GM19468 (cell line): ENCODE results near the gene ACER2.

Experiments
- ATAC-seq: cut with Tn5 transposase; IDR thresholded peaks from one replicate; pipeline ENCODE4 v1.9.1; 2021; ENCODE audit warnings: mild to moderate bottlenecking, moderate library complexity, moderate number of reproducible peaks; ENCODE audit not compliant: unreplicated experiment; ENCODE audit errors: extremely low read depth

ACER2 gene

DNA sequence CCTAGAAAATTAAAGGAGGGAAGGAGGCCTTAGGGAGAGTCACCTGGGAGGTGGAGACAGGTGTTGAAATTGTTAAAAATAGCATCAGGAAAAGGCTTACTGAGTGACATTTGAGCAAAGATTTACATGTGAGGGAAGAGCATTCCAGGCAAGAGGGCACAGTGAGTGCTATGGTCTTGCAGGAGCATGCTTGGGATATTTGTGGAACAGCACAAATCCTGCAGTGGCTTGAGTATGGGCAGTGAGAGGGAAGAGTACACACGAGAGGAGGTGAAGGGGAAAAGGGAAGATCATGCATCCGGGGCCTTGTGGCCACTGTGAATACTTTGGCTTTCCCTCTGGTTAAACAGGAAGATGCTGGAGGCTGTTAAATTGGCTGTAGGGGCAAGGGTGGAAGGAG is 36.6 kb downstream of the ACER2 start:
- no peak for ATAC-seq

DNA sequence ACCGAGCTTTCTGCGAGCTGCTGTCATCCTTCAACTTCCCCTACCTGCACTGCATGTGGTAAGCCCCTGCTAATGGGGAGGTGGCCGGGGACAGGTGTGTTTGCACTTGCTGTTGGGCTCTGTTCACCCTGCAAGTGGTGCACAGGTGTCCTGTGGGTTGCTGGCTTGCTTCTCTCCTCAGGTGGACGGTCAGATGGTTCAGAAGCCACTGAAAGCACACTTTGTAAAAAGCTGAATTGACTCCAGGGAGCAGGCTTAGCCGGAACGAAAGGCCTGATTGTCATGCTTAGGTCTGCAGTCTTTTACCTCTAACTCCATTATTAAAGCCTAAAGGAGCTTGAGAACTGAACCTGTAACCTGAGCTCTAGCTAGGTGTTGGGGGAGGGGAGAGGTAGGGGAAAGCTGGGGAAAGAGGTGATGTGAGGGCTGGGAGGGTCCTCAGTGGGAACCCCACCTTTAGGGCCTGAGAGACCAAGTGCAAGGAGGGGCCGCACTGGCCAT is 37.6 kb downstream of the ACER2 start:
- ATAC-seq: no peak

DNA sequence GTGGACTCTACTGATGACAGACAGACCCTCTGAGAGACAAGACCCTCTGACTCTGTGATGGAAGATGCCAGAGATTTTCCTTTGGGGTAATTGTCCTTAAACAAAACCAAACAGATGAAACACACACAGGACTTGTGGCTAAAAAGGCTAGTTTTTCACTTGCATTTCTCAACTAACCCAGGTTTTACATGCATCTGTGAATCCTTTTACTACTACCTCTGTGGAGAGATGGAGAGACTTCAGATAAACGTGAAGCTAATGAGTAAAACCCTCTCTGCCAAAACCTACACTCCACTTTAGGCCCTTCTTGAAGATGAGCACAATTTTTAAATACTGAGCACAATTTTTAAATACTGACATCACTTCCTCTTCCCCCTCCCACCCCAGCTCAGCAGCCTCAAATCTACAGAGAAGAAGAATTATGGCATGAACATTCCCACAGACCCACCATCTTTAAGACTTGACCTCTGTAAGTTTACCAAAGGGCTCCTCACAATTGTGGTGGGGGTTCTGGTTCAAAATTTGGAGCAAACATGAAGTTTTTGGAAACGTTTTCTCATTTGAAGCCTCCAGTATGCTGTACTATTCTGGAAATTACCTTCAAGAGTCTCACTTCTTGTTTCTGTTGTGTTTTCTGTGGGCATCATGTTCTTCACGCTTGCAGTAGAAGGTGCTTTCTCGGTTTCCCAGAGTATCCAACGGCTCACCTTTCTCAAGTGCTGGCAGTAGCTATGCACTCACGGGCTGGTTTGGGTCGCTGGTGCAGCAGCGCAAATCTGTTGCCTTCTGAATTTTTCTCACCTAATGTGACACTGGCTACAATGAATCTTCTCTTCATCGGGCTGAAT is 42.7 kb downstream of the ACER2 start:
- peak; percentile 93 for ATAC-seq

DNA sequence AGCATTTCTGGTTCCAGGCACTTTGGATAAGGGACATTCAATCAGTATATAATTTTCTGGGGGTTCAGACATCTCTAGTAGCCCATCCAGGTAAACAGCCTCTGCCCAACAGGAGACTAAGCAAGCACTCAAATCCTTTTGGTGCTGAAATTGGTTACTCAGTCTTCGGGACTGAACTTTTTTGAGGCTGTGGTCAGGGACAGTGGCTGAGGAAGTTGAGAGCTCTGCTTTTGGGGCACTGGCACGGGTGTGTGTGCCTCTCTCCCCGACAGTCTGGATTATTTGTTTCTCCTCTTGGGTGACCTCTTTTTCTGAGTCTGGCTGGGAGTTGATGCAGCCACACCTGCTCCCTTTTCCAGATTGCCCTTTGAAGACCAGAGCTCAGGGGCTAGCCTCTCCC is 47.6 kb downstream of the ACER2 start:
- ATAC-seq: no peak

DNA sequence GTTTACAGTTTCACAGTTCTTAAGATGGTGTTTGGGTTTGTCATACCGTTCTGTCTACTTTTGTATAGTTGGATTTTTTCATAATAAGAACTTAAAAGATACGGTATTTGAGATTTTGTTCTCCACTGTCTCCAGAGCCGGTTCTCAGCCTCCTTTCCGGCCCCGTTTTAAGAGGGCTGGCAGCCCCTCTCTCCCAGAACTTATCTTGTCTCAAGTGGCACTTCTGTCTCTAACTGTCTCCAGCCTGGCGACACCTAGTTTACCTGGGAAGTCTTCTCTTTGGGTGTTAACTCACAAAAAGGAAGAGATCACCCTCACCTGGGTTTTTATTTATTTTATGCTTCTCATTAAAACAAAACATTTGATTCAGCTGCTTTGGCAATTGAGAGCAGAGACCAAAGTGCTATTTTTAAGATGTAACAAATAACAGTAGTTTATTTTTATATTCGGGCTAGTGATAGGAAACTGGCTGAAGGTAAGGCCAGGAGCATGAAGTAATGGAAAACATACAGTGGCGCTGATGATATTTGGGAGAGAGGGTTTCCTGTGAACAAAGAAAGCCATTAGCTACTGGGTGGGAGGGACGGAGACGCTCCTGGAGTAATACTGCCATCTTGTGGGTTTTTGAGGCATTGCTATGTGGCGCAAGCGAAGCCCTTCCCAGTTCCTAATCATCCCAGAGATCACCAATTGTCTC is 48.3 kb downstream of the ACER2 start:
- ATAC-seq: peak; percentile 74

DNA sequence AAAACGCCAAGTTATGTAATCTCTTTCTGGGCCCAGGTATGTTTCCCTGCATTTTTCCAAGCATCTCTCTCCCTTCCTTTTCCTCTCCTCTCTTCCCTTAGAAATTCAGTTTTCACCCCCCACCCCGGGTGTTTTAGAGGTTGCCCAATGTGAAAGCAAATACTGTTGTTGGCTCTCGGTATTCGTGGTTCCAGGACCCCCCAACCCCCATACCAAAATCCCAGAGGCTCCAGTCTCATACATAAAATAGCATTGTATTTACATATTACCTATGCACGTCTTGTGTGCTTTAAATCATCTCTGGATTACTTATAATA is 48.8 kb downstream of the ACER2 start:
- ATAC-seq: no peak

DNA sequence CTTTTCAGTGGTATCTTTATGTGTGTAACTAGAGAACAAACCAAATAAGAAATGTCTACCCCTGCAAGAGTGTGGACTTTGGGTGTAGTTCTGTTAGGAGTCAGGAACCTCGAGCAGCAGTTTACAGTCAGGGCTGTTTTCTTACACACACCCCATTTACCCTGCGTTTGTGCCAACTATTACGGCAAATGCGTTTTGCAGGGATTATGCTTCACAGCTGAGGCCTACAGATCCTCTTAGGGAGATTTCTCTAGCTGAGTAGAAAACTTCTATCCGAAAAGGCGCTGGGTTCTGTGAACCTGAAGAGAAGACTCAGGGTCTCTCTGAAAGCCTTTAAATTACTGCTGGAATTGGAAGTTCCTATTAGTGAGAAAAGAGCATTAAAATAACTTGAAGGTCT is 51.4 kb downstream of the ACER2 start:
- no peak for ATAC-seq

DNA sequence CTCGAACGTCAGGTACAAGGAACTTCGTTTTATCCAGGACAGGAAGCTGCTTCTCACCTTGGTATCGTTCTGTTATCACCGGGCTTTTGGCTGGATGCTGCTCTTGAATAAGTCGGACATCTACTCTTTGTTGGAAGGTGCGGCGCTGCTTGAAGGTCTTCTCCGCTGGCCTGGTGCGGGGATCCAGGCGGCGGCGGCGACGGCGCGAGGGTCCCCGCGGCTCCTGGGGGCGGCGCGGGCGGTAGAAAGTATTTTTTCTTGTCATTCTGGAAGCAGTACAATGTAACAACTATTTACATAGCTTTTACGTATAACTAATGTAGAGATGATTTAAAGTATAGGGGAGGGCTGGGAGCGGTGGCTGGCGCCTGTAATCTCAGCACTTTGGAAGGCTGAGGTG is 52.3 kb downstream of the ACER2 start:
- no peak for ATAC-seq

DNA sequence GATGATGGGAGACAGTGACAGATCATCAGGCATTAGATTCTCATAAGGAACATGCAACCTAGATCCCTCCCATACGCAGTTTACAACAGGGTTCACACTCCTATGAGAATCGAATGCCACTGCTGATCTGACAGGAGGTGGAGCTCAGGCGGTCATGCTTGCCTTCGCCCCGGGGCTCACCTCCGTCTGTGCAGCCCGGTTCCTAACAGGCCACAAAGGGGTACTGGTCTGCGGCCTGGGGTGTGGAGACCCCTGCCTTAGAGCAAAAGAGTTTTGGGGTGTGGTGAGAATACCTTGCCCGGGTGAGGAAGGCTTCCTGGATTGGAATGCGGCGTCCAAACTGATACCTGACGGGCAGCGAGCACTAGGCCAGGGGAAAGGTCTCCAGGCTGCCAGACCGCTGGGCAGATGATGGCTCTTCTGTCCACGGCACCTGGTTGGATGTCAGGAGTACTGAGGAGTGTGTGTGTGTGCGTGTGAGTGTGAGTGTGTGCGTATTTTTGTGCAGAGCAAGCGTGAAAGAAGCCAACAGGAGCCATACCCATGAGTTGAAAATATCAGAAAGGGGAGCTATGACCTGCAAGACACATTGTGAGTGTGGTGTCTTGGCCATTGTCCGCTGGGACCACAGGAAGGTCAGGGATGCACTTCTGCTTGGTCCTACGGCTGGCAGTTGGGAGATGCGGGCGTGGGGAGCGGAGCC is 55.4 kb downstream of the ACER2 start:
- no peak for ATAC-seq

DNA sequence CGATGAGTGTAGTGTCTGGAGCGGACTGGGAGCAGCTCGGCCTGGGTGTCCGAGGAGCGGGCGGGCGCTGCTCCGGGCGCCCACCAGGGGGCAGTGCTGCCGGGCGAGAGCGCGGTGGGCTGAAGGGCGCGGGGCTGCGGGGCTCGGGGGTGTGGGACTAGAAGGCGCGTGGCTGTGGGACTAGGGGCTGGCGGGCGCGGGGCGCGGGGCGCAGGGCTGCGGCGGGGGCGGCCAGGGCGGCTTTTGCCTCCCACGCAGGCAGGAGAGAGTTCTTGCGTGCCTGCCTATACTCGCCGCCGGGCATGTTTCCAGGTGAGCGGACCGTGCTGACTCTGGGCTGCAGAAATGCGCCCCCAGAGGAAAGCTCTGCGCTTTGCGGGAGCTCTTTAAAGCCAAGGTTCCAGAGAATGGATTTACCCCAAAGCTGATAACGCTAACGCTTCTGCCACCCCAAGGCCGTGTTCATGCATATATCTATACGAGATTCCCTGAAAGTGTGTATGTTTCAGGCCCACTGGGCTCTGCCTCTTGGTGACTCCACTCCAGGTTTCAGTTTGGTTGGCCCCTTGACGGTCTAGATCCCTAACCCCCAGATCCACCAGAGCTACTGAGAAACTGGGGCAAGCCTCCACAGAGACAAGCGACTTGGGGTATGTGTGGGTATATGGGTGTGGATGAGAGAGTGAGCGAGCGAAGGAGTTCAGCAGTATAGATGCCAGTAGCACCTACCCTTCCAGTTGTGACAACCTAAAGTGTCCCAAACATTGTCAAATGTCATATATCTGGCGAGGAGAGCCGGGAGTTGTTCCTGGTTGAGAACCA is 56.2 kb downstream of the ACER2 start:
- ATAC-seq: peak; percentile 67

DNA sequence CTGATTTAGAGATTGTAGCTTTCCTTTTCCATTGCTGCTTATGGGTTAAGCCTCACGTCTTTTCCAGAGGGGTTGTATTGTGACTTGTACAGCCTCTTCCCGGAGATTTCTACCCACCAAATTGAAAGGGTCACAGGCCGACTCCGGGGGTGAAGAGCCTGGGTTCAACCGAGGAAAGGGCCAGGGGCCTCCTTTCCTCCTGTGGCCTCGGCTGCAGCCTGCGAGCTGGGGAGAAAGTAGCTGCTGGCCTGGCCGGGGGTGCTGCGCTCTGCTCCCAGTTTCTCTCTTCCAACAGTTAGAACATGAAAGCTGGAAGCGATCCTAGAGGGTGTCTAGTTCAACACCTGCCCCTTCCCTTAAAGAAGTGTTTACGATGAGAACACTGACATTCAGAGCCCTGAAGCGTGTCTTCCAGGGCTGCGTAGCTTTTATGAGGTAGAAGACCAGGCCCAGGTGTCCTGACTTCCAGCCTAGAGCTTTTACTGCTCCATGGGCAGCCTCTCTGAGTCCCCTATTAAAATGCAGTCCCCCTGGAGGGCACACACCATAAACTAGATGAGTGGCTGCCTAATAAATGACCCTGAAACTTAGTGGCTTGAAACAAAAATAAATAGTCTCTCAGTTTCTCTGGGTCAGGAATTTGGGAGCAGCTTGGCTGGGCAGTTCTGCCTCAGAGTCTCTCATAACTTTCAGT is 56.9 kb downstream of the ACER2 start:
- no peak for ATAC-seq

DNA sequence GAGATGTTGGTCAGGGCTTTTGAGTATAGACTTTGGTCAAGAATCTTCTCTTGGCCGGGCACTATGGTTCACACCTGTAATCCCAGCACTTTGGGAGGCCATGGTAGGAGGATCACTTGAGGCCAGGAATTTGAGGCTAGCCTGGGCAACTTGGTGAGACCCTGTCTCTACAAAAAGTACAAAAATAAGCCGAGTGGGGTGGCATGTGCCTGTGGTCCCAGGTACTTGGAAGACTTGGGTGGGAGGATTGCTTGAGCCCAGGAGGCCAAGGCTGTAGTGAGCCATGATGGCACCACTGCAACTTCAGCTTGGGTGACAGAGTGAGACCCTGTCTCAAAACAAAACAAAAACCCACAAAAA is 57.5 kb downstream of the ACER2 start:
- no peak for ATAC-seq

DNA sequence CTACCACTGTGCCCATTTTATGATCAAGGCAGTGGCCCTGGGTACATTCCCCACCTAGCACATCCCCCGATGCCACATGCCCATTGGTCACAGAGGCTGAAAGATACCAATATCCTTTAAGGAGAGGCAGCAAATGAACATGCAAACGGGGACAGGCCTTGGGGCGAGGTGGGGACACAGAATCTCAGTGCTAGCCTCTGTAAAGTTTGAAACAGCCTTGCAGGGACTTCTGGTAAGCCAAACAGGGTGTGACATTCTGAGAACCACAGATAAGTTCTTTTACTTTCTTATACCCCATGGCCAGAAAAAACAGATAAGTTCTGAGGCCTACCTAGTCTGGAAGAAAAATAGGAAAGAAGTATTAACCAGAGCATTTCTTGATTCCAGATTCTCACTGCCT is 60.5 kb downstream of the ACER2 start:
- ATAC-seq: no peak

DNA sequence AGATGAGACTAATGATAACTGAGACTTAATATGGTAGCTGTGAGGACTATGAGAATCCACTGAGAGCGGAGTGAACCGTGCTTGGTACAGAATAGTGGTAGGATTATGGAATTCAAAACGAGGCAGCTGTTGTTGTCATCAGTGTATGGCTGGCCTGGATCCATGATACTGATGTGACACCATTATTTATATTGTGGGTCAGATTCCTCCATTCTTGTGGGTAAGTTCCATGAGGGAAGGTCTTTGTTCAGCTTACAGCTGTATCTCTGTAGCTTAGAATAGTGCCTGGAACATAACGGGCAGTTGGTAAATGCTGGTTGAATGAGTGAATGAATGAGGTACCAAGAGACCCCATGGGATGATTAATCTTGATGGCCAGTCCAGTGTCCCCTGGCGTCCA is 61.8 kb downstream of the ACER2 start:
- ATAC-seq: no peak

DNA sequence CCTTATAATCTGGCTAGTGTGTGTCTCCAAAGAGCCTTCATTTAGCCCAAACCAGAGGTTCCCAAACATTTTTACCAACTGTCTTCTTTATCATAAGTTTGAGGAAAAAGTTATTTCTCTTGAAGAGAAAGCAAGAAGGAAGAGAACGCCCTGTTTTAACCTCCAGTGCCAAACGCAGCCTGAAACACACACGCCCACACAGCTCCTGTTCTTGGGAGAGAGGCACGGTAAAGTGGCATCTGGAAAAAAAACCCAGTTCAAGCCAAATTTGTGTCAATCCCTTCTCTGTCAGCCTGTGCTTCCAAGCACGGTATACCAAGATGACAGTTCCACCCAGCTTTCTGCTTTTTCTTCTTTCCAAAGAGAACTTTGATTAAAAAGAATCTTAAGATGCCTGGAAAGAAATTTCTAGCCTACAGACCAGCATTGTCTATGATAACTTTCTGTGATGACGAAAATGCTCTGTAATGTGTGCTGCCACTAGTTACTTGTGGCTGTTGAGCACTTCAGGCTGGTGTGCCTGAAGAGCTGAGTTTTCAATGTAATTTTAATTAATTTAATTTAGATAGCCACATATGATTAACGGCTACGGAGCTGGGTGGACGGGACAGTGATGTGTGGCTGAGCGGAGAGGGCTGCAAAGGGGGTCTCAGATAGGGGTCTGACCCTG is 62.3 kb downstream of the ACER2 start:
- no peak for ATAC-seq

DNA sequence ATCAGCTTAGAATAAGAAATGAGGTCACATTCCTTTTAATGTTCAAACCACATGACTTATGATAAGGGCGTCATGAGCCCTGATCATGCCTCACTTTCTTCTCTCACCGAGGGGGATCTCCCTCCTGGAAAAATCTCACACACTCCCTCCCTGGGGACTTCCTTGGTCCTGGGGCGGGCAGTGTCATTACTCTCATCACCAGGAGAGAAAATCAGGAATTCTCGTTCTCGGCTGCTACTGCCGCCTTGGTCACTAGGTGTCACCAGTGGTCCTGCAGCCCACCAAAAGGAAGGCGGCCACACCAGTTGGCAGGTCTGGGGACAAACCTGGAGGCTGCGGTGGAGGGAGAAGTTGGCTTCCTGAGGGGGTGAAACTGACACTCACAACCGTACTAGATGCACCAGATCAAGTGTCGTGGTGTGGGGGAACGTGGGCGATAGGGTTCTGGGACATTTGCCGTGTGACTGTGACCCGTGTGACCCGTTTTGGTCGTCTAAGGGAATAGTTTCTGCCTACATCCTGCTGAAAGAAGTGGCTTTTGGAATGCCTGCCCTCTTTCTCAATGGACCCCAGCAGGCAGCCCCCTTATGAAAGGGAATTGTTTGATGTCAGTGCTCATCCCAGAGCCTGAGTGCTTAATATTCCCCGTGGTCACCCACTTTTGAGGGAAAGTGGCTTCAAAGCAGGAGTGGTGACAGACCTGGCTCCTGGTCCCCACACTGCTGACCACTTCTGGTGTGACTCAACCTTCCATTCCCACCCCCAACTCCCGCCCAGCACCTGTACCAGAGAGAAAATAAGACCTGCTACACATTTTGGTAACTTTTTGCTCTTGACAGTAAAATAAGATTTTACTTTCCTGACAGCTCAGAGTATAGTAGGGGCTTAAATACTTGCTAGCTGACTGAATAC is 63.2 kb downstream of the ACER2 start:
- peak; percentile 49 for ATAC-seq

DNA sequence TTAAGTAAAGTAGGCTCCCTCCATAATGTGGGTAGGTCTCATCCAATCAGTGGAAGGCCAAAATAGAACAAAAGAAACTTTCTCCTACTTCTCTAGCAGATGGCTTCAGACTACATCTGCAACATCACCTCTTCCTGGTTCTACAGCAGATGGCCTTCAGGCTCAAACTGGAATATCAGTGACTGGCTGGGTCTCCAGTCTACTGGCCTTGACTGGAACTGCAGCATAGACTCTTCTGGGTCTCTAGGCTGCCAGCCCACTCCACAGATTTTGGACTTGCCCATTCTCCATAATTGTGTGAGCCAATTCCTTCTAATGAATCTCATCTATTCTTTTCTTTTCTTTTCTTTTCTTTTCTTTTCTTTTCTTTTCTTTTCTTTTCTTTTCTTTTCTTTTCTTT is 64.8 kb downstream of the ACER2 start:
- ATAC-seq: no peak

DNA sequence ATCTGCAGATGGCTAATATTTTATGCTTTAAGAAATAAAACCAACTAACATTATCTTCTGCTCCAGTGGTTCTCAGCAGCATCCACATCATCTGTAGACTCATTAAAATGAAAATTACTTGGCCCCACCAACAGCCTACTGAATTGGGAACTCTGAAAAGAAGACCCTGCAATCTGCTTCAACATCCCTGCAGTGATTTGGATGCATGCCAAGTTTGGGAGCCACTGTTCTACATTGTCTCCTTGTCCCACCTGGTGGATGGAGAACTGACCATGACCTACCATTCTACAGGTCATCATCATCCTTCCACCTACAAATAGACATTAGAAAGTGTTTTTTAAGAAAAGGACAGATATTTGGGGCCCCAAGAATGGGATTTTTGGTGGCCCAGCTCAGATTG is 71.1 kb downstream of the ACER2 start:
- no peak for ATAC-seq
